WI38 (cell line): ENCODE measurements around the gene PEX10.

Experiments
- H3K4me3 ChIP-seq: 2 replicates; pipeline ENCODE4 v1.5.1; 2011; ENCODE audit warnings: low read depth, mild to moderate bottlenecking, control low read depth, low read length
- CTCF ChIP-seq: IDR thresholded peaks from 2 replicates; pipeline ENCODE4 v1.5.1; 2012; ENCODE audit warnings: low read depth, mild to moderate bottlenecking, control low read depth, low read length

PEX10 gene

GRCh38 chr1:2385606-2386280, 26.6 kb downstream of the PEX10 start:
- no peak overlapping the region for H3K4me3 ChIP-seq
- TF ChIP-seq CTCF, result no peak

GRCh38 chr1:2384941-2385481, 27.4 kb downstream of the PEX10 start:
- no peak overlapping the region for H3K4me3 ChIP-seq
- TF ChIP-seq CTCF, result no peak

DNA sequence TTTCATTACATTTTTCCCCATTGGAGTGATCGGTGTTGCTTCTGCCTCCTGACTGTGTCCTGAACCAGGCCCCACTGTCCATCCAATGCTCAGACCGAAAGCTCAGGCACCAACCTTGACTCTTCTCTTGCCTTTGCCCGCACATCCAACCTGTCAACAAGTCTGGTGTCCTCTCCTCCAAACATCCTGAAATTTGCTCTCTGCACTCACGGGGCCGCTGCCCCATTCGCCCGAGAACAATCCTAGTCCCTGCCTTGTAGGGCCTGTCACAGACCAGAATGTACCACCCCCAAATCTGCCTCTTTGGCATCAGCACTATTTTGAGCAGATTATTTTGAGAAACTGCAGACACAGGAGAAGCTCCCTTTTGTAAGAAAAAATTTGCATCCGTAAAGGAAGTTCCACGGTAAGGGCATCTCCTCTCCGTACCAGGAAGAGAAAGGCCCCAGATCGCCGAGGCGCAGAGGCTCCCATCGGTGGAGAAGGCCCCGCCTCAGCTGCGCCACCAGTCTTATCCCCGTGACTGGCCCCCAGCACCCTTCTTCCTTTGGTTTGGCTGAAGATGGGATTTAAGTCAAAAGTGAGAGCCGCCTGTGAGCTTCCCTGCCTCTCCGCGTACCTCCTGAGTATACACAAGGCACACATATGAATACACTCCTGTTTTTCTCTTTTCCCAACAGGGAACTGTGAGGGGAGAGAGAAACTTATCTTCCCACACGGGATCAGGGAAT, 28.1 kb downstream of the PEX10 start:
- TF ChIP-seq CTCF, result no peak
- no peak overlapping the region for H3K4me3 ChIP-seq

DNA sequence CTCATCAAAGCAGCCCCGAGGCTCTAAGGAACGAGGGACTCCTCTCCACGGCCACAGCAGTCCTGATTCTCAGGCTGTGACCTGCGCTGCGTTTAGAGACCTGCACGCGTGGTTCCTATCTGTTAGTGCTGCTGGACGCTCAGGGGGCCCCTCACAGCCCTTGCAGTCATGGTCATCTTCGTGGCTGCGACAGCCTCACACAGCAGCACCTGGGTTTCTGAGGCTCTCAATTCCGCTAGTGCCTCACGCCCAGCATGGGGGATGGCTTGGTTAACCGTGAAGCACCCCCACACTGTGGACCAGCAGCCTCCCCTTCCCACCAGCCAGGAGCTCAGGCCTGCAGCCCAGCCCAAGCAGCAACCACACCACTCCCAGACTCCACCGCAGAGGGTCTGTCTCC, 28.8 kb downstream of the PEX10 start:
- no peak for TF ChIP-seq CTCF

DNA sequence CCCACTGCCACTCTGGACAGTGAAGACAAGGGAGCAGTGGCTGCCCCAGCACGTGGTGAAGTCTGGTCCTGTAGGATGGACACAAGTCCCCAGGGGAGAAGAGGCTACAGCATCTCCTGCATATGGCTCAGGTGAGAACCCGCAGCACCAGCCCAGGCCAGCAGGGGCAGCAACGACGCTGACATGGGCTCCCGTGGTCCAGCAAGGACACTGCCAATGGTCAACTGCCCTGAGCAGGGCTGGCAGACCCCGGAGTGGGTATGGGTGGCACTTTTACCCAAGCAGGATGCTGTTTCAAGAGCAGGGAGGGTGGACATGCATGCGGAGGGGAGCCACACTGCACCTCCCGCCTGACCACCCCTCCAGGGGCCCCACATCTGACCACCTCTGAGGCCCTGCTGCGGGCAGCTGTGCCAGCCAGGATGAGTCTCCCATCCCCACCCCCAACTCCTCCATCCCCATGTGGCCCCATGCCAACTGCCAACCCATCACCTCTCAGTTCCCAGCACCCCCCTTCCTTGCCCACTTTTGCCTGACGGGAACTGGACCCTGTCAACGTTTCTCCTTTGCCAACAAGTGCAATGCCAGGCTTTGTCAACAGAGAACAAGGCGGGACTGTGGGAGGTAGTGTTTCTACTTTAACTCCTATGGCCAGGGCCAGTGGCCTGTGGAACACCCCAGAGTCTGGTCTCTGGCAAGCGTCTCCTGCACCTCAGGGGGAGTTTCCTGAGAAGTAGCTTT, 29.6 kb downstream of the PEX10 start:
- peak; percentile 61 for TF ChIP-seq CTCF
- H3K4me3 ChIP-seq, result no peak overlapping the region

More for the DNA sequence above, 28.8 kb downstream of the PEX10 start:
- H3K4me3 ChIP-seq, result no peak overlapping the region

GRCh38 chr1:2381741-2382620, 30.4 kb downstream of the PEX10 start:
- TF ChIP-seq CTCF, result peak; percentile 86
- H3K4me3 ChIP-seq, result no peak overlapping the region
